Endothelial cell of umbilical vein (primary cell): ENCODE results near the gene IGFL2. TPM values are rescaled to one million over a fixed set of nuclear protein-coding genes. Genes with fewer than 3 reads are reported as not detected.
"Not testable (repeated sequence)": the region's sequence is repeated elsewhere in the genome, so short reads cannot be mapped to it uniquely, and the experiment has no call there.

Experiments
- BruUV-seq: library from RNA; stranded (reverse); fragments of 400-500 nt; replicated peaks from 2 replicates; lab custom pipeline; 2021; lab: Mats Ljungman, UMichigan
- CTCF ChIA-PET: fragments of 300-600, 350-600 bp; sonication (Branson Sonifier 250); formaldehyde crosslinking; loops from one replicate; lab custom pipeline; 2021; ENCODE audit warnings: antibody characterized with exemption, inconsistent platforms; lab: Charles Lee
- POLR2A ChIA-PET: fragments of 300-600, 350-600 bp; sonication (Branson Sonifier 250); formaldehyde crosslinking; loops from one replicate; lab custom pipeline; 2021; ENCODE audit warnings: antibody characterized with exemption, inconsistent platforms; lab: Charles Lee
- DNase-seq: peaks from one replicate; pipeline ENCODE4 v3.0.0-alpha.2; 2011; ENCODE audit warnings: low read depth, low spot score
- FAIRE-seq: peaks from 2 replicates; lab custom pipeline; 2011; peaks lifted over from hg19 to GRCh38; lab: Jason Lieb, UNC
- H2AFZ ChIP-seq: 2 replicates; pipeline ENCODE4 v1.6.0; 2012; ENCODE audit warnings: low read depth, low read length, control low read depth, inconsistent platforms
- H3K27ac ChIP-seq: 2 replicates; pipeline ENCODE4 v1.5.1; 2011; ENCODE audit warnings: low read depth, mild to moderate bottlenecking, control low read depth, low read length, moderate library complexity; ENCODE audit not compliant: insufficient read depth
- H3K27me3 ChIP-seq, 2 experiments: 2 replicates each; pipeline versions ENCODE4 v1.6.0 to v1.6.1; 2011; ENCODE audit warnings: low read length in 2 of 2, mixed read lengths in 1 of 2; ENCODE audit not compliant: control insufficient read depth in 2 of 2, insufficient read depth in 2 of 2
- H3K36me3 ChIP-seq, 2 experiments: 2 replicates in 1 of 2; 3 replicates in 1 of 2; pipeline ENCODE4 v1.5.1; 2011; ENCODE audit warnings: low read length in 2 of 2, mild to moderate bottlenecking in 1 of 2, moderate library complexity in 1 of 2; ENCODE audit not compliant: control insufficient read depth in 2 of 2, insufficient read depth in 2 of 2; ENCODE audit errors: extremely low read depth in 1 of 2
- H3K4me1 ChIP-seq: 3 replicates; pipeline ENCODE4 v1.5.1; 2011; ENCODE audit warnings: mild to moderate bottlenecking, low read length; ENCODE audit not compliant: control insufficient read depth, insufficient read depth; ENCODE audit errors: extremely low read depth
- H3K4me2 ChIP-seq: 2 replicates; pipeline ENCODE4 v1.6.1; 2011; ENCODE audit warnings: low read length, control low read depth, mixed read lengths; ENCODE audit not compliant: insufficient read depth
- H3K4me3 ChIP-seq, 3 experiments: fragments of 200-600 bp in 1 of 3; sonication (generic), shearing (Covaris generic) in 1 of 3; replicated peaks in 1 of 3; 2 replicates each; pipeline ENCODE4 v1.5.1; 2011 to 2016; ENCODE audit warnings: control low read depth in 3 of 3, low read length in 3 of 3, mild to moderate bottlenecking in 2 of 3, inconsistent platforms in 1 of 3, low read depth in 1 of 3, moderate library complexity in 1 of 3; ENCODE audit not compliant: insufficient read depth in 1 of 3
- H3K79me2 ChIP-seq: 2 replicates; pipeline ENCODE4 v1.6.0; 2012; ENCODE audit warnings: low read length, inconsistent platforms; ENCODE audit not compliant: control insufficient read depth, insufficient read depth
- H3K9ac ChIP-seq: replicated peaks from 2 replicates; pipeline ENCODE3; 2011; ENCODE audit warnings: low read length, control low read depth; ENCODE audit not compliant: insufficient read depth; ENCODE audit errors: extremely low read depth
- H3K9me1 ChIP-seq: replicated peaks from 3 replicates; pipeline ENCODE4 v1.6.0; 2011; ENCODE audit warnings: mild to moderate bottlenecking, low read length; ENCODE audit not compliant: control insufficient read depth, insufficient read depth; ENCODE audit errors: extremely low read depth
- H3K9me3 ChIP-seq: replicated peaks from 2 replicates; pipeline ENCODE4 v1.5.1; 2012; ENCODE audit warnings: low read length, inconsistent platforms; ENCODE audit not compliant: control insufficient read depth, insufficient read depth
- H4K20me1 ChIP-seq: replicated peaks from 2 replicates; pipeline ENCODE3; 2011; ENCODE audit warnings: mild to moderate bottlenecking, low read length; ENCODE audit not compliant: control insufficient read depth, insufficient read depth; ENCODE audit errors: extremely low read depth
- EZH2 ChIP-seq: IDR thresholded peaks from 2 replicates; pipeline ENCODE4 v1.6.1; 2012; ENCODE audit warnings: borderline replicate concordance, low read depth, mild to moderate bottlenecking, moderate library complexity, low read length, inconsistent platforms; ENCODE audit not compliant: severe bottlenecking
- FOS ChIP-seq: IDR thresholded peaks from 2 replicates; pipeline ENCODE4 v1.6.1; 2011; ENCODE audit warnings: mild to moderate bottlenecking, low read length, moderate library complexity, borderline replicate concordance; ENCODE audit not compliant: insufficient read depth
- GATA2 ChIP-seq: IDR thresholded peaks from 2 replicates; pipeline ENCODE4 v1.7.0; 2011; ENCODE audit warnings: low read depth, mild to moderate bottlenecking, moderate library complexity, mixed read lengths, low read length; ENCODE audit not compliant: insufficient read length, insufficient read depth
- JUN ChIP-seq: IDR thresholded peaks from 2 replicates; pipeline ENCODE4 v1.6.1; 2011; ENCODE audit warnings: borderline replicate concordance, low read depth; ENCODE audit not compliant: insufficient read length, insufficient read depth
- MAX ChIP-seq: IDR thresholded peaks from 2 replicates; pipeline ENCODE4 v1.6.1; 2011; ENCODE audit not compliant: insufficient read depth, insufficient read length
- MYC ChIP-seq: IDR thresholded peaks from one replicate; pipeline ENCODE4 v1.6.1; 2011; ENCODE audit warnings: mild to moderate bottlenecking, low read depth, low read length
- POLR2A ChIP-seq: IDR thresholded peaks from 2 replicates; pipeline ENCODE4 v1.6.1; 2012; ENCODE audit warnings: low read depth, mild to moderate bottlenecking, control low read depth, low read length
- POLR2AphosphoS5 ChIP-seq: IDR thresholded peaks from 2 replicates; pipeline ENCODE4 v1.6.1; 2012; ENCODE audit warnings: low read depth, mild to moderate bottlenecking, control low read depth, low read length, moderate library complexity; ENCODE audit not compliant: insufficient read depth
- dilution Hi-C: fragments of 300-500 bp; cut with MboI; formaldehyde crosslinking; loops from one replicate; pipeline ENCODE4 v1.15.0; 2019; ENCODE audit warnings: low sequenced_read_pairs; ENCODE audit not compliant: extremely low pct_ligation_motif_present
- intact Hi-C: fragments of 100-400 bp; cut with micrococcal nuclease; formaldehyde crosslinking; loops from one replicate; pipeline ENCODE4 v1.10.0; 2022
- polyA plus RNA-seq, 4 experiments: library from polyadenylated mRNA; depleted of rRNA in 3 of 4; stranded (reverse) in 3 of 4; unstranded in 1 of 4; fragments of >200 nt; gene quantifications; 2 replicates each; pipeline versions ENCODE4 v1.2.1 to v1.2.3, GENCODE V29; 2011 to 2012; ENCODE audit warnings: missing spikeins in 1 of 4
- total RNA-seq: library from RNA; stranded (reverse); gene quantifications from 2 replicates; pipeline ENCODE4 v1.2.3, GENCODE V29; 2021

IGFL2 gene
- total and polyA plus RNA-seq, 2 donors (not counting 3 experiments of a cell fraction or from before 2014, with no cell fraction given), result not detected

DNA sequence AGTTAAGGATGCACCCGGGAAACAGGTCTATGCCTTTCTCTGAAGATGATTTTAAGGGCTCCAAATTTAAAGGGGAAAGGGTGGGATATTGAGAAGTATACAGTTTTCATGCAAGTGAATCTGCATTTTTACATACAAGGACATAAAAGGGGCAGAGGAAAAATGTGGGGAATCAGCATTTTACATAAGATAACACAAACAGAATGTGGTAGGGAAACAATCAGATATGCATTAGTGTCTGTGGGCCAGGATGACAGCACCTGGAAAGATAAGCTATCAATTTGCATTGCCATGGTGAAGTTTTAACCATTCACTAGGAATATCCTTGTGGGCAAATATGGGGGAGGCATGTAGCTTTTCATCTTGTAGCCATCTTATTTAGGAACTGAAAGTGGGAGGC is 47.7 kb upstream of the IGFL2 start:
- POLR2A ChIA-PET, result no interaction called here
- no peak overlapping the region for H3K9ac ChIP-seq
- dilution Hi-C loops, result no loop called here
- H3K9me1 ChIP-seq, result no peaks in the 10 kb centered on the region
- H3K27me3 ChIP-seq, result peaks cover 7 to 17% of the 10 kb centered on the region in 2 experiments
- no peak overlapping the region for H2AFZ ChIP-seq
- H3K27ac ChIP-seq, result no peak overlapping the region
- H3K4me3 ChIP-seq, result no peak overlapping the region
- CTCF ChIA-PET, result interaction anchor here (1.2 kb wide), 1 partner anchor 22 kb away, joined by 3 read pairs; no protein-coding TSS in a partner anchor
- no TSS peak for BruUV-seq
- H3K79me2 ChIP-seq, result no peaks in the 10 kb centered on the region
- DNase-seq (no peak), FAIRE-seq (no peak)
- no peaks in the 10 kb centered on the region for H3K36me3 ChIP-seq
- intact Hi-C loops, result no loop called here
- H4K20me1 ChIP-seq, result no peaks in the 10 kb centered on the region
- TF ChIP-seq JUN, result no peak
- TF ChIP-seq MAX, result no peak
- no peak for TF ChIP-seq POLR2A
- TF ChIP-seq GATA2, result no peak
- H3K4me1 ChIP-seq, result no peaks in the 10 kb centered on the region
- H3K4me2 ChIP-seq, result no peak overlapping the region
- H3K9me3 ChIP-seq, result no peaks in the 10 kb centered on the region

DNA sequence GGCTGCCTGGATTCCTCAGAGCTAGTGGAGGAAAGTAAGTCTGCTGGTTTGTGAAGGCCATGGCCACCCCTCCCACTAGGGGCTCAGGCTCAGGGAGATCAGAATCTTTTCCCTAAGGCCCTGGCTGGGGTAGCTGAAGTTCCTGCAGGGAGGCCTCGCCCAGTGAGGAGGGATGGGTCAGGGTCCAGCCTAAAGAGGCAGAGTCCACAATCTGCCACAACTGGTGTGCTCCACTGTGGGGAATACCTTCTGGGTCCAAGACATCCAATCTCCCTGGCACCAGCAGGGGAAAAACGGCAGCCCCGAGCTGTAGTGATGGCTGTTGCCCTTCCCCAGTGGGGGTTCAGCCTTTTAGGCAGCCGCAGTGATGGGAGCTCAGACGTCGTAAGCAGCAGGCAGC is 46.7 kb upstream of the IGFL2 start:
- ChIA-PET CTCF (interaction anchor here (1.2 to 1.5 kb wide), 3 partner anchors 8 to 24 kb away, joined by 3 read pairs; no protein-coding TSS in a partner anchor), POLR2A (no interaction called here)
- Histone ChIP-seq H4K20me1 (no peaks in the 10 kb centered on the region), H3K27ac (no peak overlapping the region), H3K4me2 (no peak overlapping the region), H3K79me2 (no peaks in the 10 kb centered on the region), H2AFZ (no peak overlapping the region), H3K27me3 (peaks cover 11 to 17% of the 10 kb centered on the region in 2 experiments), H3K9me1 (no peaks in the 10 kb centered on the region), H3K4me1 (no peaks in the 10 kb centered on the region), H3K4me3 (no peak overlapping the region), H3K9me3 (no peaks in the 10 kb centered on the region), H3K9ac (no peak overlapping the region), H3K36me3 (no peaks in the 10 kb centered on the region)
- dilution Hi-C loops, result no loop called here
- FAIRE-seq (no peak), DNase-seq (no peak)
- no peak for TF ChIP-seq GATA2
- no peak for TF ChIP-seq POLR2AphosphoS5
- no peak for TF ChIP-seq EZH2
- no peak for TF ChIP-seq FOS
- no peak for TF ChIP-seq MAX
- TF ChIP-seq POLR2A, result no peak
- no peak for TF ChIP-seq JUN
- TF ChIP-seq MYC, result no peak
- intact Hi-C loops, result no loop called here
- no TSS peak for BruUV-seq

DNA sequence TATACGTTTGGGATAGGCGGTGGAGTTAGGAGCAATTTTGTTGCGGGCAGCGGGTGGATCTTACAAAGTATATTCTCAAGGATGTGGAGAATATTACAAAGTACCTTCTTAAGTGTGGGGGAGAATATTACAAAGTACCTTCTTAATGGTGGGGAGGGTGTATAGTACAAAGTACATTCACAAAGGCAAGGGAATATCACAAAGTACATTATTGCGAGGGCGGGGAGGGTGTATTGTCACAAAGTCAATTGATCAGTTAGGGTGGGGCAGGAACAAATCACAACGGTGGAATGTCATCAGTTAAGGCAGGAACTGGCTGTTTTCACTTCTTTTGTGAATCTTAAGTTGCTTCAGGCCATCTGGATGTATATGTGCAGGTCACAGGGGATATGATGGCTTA is 45.7 kb upstream of the IGFL2 start:
- CTCF ChIA-PET, result interaction anchor here (1.2 to 1.5 kb wide), 3 partner anchors 10 to 25 kb away, joined by 3 read pairs; no protein-coding TSS in a partner anchor
- H3K9me3 ChIP-seq, H3K27ac ChIP-seq, POLR2A ChIA-PET, H3K4me2 ChIP-seq, H3K79me2 ChIP-seq, H3K9ac ChIP-seq, H3K4me3 ChIP-seq, H4K20me1 ChIP-seq, BruUV-seq, dilution Hi-C loops, H3K9me1 ChIP-seq, H3K4me1 ChIP-seq, DNase-seq, intact Hi-C loops, H2AFZ ChIP-seq, H3K36me3 ChIP-seq, FAIRE-seq: not testable (repeated sequence)
- peaks cover 14 to 17% of the 10 kb centered on the region in 2 experiments for H3K27me3 ChIP-seq
